HG02678 (cell line): Measurements from ENCODE around the gene GEN1.

Experiments
- ATAC-seq: cut with Tn5 transposase; IDR thresholded peaks from one replicate; pipeline ENCODE4 v1.9.1; 2021; ENCODE audit warnings: mild to moderate bottlenecking, moderate library complexity; ENCODE audit not compliant: unreplicated experiment

Gene GEN1

GRCh38 chr2:17753803-17754663 is at the start of gene GEN1, which contains the start of gene SMC6:
Gene GEN1, plus strand, starts transcription at chr2:17754138. Its CDS starts 5,806 bp downstream, at chr2:17759944.
Gene SMC6, minus strand, starts transcription at chr2:17753810. Its CDS starts 7,864 bp downstream, at chr2:17745946.
- ATAC-seq, result peak; percentile 71

DNA sequence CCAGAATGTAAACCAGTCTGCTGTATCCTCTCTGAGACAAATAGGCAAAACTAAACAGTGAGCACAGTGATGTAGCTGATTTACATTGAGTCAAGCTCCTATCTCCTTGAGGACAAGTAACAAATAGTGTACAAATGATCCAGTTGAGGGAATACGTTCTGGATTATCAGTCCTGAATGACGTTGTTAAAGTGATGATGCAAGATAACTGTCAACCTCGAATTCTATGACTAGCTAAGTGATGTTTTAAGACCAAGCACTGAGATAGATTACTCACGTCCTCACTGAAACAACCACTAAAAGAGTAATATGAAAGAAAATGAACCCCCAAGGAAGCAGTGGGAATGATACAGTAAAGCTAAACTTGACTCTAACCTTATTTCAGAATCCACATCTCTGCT is 47.1 kb upstream of the GEN1 start:
- no peak for ATAC-seq

DNA sequence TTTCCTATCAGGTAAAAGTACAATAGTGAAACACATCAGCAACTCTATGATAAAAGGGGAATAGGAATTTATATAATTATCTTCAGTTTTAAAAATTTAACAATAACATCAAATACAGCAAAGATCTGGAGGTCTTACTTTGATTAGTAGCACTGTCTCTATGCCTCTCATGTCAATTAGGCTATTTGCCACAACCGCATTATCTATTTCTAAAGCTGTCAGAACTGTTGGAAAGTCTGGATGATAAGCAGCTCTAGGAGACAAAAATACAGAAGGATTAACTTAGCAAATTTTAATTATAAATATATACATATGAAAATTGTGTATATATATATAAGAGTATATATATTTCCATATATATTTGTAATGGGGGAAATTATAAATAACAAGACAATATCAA is 45.4 kb upstream of the GEN1 start:
- ATAC-seq, result no peak

DNA sequence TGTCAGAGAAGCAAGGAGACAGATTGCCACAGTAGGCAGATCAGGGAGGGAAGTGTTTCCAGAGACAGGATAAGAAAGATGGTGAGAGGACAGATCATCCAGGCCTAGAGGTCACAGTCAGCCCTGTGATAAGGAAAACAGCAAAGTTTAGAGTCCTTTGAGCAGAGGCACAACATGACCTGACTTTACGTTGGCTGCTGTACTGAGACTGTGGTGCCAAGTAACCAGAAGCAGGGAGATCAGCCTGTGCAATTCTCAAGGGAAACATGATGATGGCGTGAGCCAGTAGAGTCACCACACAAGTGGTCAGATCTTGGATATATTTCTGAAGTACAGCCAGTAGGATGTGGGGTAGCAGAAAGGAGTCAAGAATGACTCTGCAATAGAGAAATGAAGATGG is 44.0 kb upstream of the GEN1 start:
- no peak for ATAC-seq

GRCh38 chr2:17710547-17711248 is 43.2 kb upstream of the GEN1 start:
- ATAC-seq, result no peak

- no peak for ATAC-seq
These were observed 40.6 kb upstream of the GEN1 start for GRCh38 chr2:17713291-17713690.

GRCh38 chr2:17717666-17718065 is 36.3 kb upstream of the GEN1 start:
- no peak for ATAC-seq

DNA sequence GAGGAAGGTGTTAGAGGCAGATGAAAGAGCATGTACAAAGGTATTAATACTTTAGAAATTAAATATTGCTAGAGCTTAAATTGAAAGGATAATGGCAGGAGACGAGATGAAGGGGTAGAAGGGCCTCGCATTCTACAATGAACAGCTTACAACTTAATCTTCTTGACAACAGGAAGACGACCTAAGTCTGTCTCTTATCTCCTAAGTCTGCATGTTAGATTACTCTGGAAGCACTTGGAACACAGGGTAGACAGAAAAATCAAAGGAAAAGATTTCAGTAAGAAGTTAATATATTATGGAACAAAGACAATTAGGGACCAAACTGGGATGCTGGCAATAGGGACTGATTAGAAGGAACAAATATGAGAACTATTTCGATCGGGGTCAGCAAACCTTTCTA is 35.2 kb upstream of the GEN1 start:
- no peak for ATAC-seq

DNA sequence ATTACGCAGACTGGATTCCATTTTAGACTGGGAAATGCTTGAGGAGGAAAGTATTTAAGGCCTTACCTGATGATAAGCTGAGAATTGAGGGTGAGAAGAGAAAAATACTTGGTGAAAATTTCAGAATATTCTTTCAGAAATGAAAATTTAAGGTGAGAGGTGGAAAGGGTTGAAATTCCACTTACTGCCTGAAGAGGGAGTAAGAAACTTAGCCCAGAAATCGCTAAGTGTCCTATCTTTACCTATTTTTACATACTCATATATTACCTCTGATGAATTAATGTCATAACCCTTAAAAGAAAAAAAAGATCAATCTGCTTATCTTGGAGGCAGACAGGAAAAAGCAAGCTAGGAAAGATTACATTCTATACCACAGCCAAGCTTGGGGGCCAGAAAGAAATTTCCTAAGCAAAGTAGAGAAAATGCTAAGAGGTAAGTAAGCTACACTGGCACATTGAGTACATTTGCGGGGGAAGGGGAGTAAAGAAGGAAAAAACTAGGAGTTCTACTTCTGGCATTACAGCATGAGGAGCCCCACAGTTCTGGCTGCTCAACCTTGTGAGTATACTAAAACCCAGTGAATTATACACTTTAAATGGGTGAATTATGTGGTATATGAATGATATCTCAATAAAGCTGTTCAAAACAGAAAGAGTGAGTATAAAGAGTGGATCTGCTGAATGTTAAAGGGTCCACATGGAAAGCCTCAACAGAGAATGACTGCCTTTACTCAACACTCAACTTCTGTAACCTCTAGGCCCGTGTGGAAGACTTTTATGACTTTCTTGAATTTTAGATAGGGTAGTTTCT is 34.2 kb upstream of the GEN1 start:
- peak; percentile 65 for ATAC-seq

DNA sequence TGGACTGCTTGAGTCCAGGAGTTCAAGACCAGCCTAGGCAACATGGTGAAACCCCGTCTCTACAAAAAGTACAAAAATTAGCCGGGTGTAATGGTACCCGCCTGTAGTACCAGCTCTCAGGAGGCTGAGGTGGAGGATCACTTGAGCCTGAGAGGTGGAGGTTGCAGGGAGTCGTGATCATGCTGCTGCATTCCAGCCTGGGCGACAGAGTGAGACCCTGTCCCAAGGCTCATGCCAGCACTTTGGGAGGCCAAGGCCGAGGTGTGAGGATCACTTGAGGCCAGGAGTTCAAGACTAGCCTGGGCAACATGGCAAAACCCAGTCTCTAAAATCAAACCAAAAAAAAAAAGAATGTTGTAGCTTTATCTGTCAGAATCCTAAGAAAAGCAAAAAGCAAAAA is 25.7 kb upstream of the GEN1 start:
- no peak for ATAC-seq

- ATAC-seq, result no peak
These were observed 24.1 kb upstream of the GEN1 start for GRCh38 chr2:17729880-17730279.

DNA sequence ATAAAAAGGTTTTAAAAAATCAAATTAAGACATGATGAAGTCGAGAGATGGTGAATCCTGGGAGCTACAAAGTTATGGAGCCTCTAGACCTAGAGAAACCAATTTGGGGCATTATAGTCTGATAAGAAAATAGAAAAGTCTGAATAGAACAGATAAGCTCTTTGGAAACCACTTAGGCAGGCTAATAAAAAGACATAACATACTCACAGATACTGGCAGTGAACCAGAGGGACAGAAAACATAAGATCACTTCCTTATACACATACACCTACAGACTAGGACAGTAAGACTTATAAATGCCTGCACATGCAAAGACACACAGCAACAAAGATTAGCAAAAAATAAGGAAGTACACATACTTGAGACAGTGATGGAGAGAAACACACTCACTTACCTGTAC is 20.3 kb upstream of the GEN1 start:
- ATAC-seq, result no peak

DNA sequence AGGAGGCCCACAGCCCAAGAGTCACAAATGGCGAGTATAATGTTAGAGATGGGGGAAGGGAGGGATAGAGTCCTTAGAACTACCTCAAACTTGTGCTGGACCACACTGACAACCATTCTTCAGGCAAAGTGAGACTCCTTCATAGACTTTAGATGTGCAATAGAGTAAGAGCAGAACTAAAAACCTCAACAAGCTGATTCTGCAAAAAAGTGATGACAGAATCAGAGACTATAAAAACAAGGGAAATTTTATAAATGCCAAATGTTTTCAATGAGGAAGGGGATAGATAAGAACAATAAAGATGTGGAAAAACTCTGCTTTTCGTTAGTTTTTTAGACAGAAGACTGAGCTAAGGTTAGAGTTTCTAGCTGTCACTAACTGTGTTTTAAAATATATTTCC is 18.1 kb upstream of the GEN1 start:
- ATAC-seq, result no peak

DNA sequence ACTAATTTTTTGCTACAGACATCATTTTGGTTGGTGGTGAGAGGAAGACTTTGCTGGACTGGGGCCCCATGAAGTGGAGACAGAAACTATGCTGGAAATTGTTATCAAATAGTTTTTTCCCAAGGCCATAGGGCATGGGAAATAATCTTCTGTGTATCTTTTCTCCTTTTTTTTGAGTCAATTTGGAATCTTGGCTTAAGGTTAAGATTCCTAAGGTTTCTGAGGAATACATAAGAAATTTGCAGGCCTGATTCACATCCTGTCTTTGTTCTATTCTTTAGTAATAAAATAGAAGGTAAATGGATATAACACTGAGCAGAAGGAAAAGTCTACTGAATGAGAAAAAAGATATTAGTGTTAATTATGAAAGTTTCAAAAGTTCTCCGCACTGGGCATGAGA is 16.9 kb upstream of the GEN1 start:
- no peak for ATAC-seq

DNA sequence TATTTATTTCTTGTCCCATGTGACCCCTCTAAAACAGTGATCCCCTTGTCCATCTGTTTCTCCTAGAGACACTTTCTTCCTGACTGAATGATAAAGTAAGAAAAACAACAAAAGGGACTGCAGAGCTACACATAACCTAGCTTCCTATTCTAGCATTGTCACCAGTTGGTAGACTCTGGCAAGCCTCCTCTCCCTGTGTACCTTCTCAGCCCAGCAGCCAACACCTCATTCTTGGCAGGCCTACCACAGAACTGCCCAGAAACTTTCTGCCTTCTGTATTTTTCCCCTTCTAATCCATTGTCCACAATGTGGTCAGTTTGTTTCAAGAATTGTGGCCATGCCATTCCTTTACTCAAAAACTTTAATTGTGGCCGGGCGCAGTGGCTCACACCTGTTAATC is 13.7 kb upstream of the GEN1 start:
- no peak for ATAC-seq

- ATAC-seq, result no peak
These were observed 6.1 kb upstream of the GEN1 start for GRCh38 chr2:17747684-17748452.

DNA sequence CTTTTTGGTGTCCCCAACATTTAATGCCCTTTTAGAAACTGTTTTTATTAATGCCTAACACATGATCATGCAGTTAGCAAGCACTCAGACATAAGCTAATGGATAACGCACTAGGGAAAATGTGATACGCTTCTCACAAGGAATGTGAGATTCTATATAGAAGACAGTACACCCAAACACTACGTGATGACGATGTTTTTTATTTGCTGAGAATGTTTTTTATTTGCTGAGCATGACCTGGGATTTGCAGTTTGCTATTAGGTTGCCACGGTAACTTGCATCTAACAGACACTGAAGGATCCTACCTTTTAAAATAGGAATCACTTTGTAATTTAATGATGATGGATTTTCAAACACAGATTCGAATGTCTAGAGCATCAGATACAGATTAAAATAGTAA is 5.2 kb upstream of the GEN1 start:
- ATAC-seq, result no peak

GRCh38 chr2:17749753-17750438 is 4.0 kb upstream of the GEN1 start:
- ATAC-seq, result peak; percentile 26

- peak; percentile 10 for ATAC-seq
These were observed 1.7 kb upstream of the GEN1 start for GRCh38 chr2:17752246-17752645.
